ENCODE results near the gene ZNF398.

ZNF398 gene

DNA sequence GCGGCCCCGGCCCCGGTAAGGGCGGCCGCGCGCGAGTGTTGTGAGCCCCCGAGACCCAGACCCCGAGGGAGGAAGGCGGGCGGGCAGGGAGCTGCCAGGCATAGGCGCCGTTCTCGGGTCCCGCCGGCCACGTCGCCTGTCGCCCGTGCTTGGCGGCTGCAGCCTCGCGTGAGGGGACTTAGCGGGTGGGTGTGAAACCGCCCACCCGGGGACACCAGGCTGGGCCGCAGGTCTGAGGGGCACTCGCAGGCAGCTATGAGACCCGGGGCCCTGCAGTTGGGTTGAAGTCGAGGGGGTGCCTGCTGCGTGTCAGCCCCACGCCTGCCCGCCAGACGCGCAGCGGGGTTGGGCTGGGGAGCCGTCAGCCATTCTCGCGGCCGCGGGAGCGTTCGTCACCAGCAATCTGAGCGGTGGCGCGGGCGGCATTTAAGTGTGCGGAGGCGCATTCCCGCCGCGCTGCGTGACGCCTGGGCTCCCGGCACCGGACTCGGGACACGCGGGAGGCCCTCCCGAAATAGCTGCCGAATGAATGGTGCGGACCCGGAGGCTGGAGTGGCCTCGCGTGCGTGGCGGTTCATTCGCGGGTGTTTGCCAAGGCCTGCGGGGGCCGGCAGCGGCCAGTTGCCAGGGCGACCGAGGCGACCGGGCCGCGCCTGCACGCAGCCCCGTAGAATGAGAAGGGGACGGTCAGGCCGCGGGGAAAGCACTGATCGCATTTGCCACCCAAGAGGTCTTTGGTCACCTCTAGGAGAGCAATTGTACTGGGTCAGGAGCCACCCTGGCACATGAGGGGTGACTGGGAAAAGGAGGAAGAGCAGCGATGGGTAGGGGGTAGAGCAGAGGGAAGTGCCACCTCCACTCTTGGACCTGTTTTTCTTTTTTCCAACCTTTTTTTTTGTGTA lies 750 bp downstream of the ZNF398 start:
- DNase-seq (ENCODE audit: extremely low read depth in 1 of 2, low read depth in 1 of 2): peak in 1 of 2 donors; percentile 42

DNA sequence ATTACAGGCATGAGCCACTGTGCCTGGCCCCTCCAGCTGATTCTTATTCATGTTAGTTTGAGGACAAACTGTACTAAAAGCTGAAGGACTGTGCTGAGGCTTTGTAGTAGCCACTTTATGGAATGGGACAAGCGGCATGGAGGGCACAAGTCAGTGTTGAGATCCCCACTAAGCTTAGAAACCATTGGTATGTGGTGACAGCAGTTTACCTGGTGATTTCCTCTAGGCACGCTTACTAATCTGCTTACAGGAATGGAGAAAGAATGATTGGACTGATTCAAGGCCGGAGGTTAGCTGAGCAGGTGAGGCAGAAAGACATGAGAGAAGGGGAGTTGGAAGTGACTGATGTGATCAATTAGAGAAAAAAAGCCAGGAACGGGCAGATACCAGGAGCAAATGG lies 3.7 kb downstream of the ZNF398 start:
- DNase-seq (ENCODE audit: extremely low read depth in 1 of 2, low read depth in 1 of 2): no peak

DNA sequence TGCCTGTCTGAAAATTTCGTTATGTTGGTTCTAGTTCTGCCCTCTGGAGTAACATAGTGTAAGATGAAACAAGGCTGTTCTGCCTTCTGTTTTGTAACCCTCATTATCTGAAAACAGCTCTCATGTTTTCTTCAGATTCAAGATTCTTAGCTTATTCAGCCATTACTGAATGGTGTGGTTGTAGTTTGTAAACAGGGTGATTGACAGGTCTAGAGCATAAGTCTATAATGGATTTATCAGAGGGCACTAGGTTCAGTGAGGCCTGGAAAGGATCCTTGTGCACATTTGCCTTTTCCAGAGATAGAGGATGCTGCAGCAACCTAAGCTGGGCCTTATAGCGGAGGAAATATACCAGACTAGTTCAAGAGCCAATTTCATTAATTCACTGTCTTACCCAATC lies 6.1 kb downstream of the ZNF398 start:
- DNase-seq (ENCODE audit: extremely low read depth in 1 of 2, low read depth in 1 of 2): no peak

DNA sequence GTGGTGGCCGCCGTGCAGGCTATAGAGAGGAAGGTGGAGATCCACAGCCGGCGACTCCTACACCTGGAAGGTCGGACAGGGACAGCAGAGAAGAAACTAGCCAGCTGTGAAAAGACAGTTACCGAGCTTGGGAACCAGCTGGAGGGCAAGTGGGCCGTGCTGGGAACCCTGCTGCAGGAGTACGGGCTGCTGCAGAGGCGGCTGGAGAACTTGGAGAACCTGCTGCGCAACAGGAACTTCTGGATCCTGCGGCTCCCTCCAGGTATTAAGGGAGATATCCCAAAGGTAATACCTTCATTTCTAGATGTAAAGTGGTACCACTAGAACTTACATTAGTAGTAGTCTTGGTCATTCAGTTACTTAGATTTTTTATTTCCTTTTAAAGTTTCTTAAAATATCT lies 6.8 kb downstream of the ZNF398 start:
- no peak for DNase-seq (ENCODE audit: extremely low read depth in 1 of 2, low read depth in 1 of 2)

DNA sequence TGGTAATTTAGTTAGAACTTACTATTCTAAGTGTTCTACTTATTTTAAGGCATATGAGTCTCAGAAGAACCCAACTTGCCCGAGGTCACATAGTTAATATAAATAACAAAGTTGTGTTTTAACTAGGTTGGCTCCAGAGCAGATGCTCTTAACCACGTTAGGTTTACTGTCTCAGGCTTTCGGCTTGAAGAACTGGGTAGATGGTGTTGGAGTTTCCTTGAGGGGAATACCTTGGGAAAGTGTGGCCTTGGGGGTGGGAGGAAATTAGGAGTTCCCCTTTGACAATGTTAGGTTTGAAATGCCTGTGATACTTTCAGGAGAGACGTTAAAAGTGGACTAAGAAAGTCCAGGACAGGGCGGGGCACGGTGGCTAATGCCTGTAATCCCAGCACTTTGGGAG lies 9.6 kb downstream of the ZNF398 start:
- no peak for DNase-seq (ENCODE audit: extremely low read depth in 1 of 2, low read depth in 1 of 2)

DNA sequence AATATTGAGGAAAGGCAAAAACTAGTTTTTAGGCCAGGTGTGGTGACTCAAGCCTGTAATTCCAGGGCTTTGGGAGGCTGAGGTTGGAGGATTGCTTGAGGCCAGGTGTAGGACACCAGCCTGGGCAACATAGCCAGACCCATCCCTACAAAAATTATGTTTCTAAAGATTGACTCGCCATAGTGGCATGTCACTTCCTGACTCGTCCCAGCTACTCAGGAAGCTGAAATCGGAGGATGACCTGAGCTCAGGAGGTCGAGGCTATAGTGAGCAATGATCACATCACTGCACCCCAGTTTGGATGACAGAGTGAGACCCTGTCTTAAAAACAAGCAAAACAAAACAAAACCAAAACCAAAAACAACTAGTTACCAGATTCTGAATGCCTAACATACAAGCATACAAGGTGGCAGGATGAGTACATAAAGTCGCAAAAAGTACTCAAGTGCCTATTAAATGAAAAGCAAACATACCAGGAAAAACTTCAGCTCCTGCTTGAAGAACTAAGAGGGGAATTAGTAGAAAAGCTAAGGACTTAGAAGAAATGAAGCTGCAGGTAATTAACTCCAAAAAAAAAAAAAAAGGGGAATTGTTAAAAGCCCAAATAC lies 14.1 kb downstream of the ZNF398 start:
- DNase-seq (ENCODE audit: extremely low read depth in 1 of 2, low read depth in 1 of 2): no peak

DNA sequence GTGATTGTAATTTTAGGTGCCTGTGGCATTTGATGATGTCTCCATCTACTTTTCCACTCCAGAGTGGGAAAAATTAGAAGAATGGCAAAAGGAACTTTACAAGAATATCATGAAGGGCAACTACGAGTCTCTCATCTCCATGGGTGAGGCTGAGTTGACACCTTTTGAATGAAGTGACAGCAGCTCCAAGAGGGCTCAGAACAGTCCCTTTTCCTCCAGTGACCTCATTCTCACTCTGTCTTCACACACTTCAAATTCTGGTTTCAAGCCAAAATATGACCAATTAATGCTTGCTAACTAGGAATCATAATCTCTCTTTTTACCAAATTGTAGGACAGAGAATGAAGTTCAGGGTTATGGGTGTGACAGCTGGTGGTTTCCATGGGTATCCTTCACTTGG lies 18.9 kb downstream of the ZNF398 start:
- DNase-seq (ENCODE audit: extremely low read depth in 1 of 2, low read depth in 1 of 2): no peak

DNA sequence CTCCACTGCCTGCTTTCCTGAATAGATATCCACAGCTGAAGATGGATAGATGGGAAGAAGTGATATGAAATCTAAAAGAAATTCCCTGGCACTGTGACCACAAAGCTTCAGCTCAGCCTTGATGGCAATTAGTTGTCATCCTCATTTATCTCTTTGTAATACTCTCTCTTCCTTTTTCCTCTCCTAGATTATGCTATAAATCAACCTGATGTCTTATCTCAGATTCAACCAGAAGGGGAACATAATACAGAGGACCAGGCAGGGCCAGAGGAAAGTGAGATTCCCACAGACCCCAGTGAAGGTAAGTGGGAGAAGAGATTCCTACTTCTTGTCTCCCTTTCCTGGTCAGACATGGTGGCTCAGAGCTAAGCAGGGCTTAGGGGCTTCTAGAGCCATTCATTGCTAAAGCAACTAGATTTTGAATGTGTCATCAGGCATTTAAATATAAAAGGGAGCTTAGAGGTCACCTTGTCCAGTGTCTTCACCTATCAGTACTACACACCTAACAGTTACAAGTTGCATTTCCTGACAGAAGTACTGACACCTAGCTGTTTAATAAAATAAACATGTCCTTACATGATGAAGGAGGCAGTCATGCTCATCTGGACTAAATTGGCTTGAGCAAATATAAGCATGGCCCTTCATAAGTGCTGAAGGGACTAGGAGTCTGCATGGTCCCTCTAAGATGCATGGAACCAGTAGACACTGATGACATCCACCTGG lies 19.5 kb downstream of the ZNF398 start:
- DNase-seq (ENCODE audit: extremely low read depth in 1 of 2, low read depth in 1 of 2): no peak

DNA sequence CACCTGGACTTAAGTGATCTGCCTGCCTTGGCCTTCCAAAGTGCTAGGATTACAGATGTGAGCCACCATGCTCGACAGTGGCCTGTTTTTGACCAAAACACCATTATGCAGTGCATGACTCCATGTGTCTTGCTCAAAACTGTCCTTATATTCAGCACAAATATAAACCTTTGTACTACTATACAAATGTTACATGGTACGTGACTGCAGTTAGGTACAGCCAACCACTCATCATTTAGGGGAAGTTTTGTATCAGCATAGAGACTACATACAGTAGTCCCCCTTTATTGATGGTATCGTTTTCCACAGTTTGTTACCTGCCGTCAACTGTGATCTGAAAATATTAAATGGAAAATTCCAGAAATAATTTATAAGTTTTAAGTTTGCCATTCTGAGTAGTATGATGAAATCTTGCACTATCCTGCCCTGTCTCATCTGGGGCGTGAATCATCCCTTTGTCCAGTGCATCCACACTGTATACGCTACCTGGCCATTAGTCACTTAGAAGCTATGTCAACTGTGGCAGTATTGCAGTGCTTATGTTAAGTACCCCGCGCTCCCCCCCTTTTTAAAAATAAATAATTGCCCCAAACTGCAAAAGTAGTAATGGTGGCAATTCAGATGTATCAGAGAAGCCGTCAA lies 24.8 kb downstream of the ZNF398 start:
- DNase-seq (ENCODE audit: extremely low read depth in 1 of 2, low read depth in 1 of 2): no peak

DNA sequence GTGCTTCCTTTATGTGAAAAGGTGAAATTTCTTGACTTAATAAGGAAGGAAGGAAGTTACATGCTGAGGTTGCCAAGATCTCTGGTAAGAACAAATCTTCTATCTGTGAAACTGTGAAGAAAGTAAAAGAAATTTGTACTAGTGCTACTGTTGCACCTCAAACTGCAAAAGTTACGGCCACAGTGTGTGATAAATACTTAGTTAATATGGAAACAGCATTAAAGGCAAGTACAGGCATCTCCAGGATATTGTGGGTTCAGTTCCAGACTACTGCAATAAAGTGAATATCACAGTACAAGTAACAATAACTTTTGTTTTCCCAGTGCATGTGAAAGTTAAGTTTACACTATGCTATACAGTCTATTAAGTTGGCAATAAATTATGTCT lies 25.3 kb downstream of the ZNF398 start:
- DNase-seq (ENCODE audit: extremely low read depth in 1 of 2, low read depth in 1 of 2): no peak

DNA sequence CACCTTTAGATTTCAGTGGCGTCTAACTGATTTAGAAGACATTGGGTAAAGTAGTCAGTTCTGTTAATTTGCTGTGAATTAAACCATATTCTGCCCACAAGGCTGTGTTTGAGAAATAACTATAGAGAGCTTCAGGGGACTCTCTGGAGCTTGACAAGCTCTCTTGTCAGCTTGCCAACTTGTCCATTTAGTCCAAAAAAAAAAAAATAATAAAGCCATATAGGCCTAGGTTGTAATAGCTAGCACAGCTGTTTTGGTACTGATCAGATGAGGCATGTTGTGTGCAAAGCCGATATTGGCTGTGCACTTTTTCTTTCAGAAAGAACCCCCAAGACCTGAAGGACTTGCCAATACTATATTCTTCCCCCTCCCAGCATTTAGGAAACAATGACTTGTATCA lies 27.9 kb downstream of the ZNF398 start:
- no peak for DNase-seq (ENCODE audit: extremely low read depth in 1 of 2, low read depth in 1 of 2)

DNA sequence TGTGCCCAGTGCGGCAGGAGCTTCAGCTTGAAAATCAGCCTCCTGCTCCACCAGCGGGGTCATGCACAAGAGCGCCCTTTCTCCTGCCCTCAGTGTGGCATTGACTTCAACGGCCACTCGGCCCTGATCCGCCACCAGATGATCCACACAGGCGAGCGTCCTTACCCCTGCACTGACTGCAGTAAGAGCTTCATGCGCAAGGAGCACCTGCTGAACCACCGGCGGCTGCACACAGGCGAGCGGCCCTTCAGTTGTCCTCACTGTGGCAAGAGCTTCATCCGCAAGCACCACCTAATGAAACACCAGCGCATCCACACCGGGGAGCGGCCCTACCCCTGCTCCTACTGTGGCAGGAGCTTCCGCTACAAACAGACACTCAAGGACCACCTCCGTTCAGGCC lies 32.0 kb downstream of the ZNF398 start:
- DNase-seq (ENCODE audit: extremely low read depth in 1 of 2, low read depth in 1 of 2): no peak

DNA sequence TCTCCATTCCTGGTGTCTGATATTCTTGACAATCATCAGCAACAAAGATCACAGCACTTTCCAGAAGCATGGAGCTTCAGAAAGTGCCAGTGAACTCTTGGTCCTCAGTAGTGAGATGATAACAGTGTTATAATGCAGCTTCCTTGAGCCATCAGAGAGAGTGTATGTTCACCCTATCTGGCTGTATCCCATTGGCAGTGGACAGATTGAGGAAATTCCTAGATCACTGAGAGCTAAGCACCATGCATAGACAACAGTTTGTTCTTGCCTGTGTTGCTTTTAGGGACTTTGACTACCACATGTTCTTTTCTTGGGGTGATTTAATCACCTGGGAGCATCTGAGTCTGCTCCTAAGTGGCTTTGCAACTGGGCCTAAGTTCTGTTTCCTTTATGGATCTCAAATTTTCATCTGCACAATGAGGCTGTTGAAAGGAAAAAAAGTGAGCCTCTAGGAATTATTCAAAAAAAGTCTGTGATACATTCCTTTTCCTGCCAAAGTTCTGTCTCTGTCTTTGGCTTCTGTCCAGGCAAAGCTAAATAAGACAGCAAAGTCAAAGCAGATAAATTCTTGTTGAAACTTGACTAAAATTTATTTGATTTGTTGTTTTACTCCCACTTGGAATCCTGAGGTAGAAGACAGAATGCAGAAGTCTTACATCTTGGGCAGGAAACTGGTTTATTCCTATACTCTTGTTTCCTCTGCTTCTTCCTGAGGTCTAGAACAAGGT lies 33.6 kb downstream of the ZNF398 start:
- no peak for DNase-seq (ENCODE audit: extremely low read depth in 1 of 2, low read depth in 1 of 2)

DNA sequence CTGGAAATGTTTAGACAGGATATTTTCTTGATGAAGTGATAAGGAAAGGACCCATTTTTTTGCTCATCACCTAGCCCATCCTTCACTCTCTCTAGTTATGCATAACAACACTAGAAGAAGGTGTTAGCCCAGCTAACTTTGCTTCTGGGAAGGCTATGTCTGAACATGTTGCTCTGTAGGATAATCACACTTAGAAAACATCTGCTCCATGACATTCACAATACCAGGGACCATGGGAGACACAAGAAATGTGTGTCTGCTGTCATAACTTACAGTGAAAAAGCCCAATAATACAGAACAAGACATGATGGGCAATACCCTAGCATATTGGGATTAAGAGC lies 34.2 kb downstream of the ZNF398 start:
- no peak for DNase-seq (ENCODE audit: extremely low read depth in 1 of 2, low read depth in 1 of 2)

DNA sequence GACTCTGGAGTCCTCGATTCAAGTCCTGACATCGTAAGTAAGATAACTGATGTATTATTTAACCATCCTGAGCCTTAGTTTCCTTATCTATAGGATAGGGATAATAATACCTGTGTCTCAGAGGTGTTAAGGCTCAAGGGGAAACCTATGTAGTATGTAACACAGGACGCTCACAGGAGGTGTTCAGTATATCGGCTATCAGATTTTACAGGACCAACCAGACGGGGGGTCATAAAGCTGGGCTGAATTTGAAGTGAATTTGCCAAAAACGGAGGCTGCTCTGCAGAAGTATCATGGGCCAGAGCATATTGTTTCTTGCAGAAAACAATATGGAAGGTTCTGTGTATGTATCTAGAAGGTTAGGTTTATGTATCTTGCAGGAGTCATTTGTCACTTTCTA lies 37.0 kb downstream of the ZNF398 start:
- no peak for DNase-seq (ENCODE audit: extremely low read depth in 1 of 2, low read depth in 1 of 2)

DNA sequence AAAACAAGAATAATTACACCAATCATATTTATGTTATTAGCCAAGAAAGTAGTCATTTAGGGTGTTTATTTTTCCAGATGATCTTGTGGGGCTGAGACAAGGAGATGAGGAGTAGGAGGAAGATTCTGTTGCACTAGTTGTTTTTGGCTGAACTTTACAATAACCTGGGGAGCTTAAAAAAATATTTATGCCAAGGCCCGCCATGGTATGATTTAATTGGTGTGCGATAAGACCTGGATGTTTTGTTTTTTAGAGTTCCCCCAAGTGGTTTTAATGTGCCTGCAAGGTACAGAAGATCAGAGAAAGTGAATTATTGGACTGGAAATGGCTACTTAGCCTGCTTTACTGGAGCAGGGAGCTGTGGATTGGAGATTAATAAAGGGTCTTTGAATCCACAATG lies 41.0 kb downstream of the ZNF398 start:
- no peak for DNase-seq (ENCODE audit: extremely low read depth in 1 of 2, low read depth in 1 of 2)

DNA sequence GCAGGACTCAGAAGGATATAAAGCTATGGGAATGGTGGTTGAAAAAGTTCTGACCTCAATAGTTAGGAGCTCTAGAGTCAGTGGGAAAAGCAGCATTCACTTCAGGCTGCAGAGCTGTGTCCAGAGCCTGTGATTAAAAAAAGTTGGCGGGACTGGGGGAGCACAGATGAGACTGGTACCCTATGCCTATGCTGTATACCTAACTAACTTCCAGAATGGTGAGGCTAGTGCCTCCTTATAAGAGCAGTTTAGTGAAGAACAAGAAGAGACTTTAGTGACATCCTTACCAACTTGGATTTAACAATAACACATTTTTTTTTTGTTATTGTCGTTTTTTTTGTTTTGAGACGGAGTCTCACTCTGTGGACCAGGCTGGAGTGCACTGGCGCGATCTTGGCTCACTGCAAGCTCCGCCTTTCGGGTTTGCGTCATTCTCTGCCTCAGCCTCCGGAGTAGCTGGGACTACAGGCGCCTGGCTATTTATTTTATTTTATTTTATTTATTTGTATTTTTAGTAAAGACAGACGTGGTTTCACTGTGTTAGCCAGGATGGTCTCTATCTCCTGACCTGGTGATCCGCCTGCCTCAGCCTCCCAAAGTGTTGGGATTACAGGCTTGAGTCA lies 41.5 kb downstream of the ZNF398 start:
- DNase-seq (ENCODE audit: extremely low read depth in 1 of 2, low read depth in 1 of 2): no peak

DNA sequence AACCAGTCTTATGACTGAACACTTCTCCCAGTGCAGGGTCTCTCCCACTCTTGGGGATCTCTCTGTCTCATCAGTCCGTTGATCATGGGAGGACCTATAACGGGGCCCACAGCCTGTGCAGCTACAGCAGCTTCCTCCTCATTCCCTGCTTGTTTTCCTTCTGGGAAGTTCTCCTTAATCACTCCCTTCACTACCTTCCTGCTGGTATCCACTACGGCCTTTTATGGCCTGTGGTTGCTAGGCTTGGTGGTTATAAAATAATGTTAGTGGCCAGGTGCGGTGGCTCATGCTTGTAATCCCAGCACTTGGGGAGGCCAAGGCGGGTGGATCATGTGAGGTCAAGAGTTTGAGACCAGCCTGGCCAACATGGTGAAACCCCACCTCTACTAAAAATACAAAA lies 44.6 kb downstream of the ZNF398 start:
- DNase-seq (ENCODE audit: extremely low read depth in 1 of 2, low read depth in 1 of 2): no peak

DNA sequence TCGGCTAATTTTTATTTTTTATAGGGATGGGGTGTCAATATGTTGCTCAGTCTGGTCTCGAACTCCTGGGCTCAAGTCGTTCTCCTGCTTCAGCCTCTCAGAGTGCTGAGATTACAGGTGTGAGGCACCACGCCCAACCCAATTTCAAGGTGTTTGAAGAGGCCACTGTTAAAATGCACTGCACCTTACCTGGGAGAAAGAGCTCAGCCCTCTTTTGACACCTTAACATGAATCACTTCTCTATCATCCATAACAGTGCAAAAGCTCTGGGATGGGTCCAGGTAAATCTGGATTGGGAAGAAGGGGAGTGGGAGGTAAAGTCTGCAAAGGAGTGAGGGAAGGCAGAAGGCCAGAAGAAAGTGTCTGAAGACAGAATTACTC lies 47.5 kb downstream of the ZNF398 start:
- DNase-seq (ENCODE audit: extremely low read depth in 1 of 2, low read depth in 1 of 2): no peak

All from activated CD8-positive, alpha-beta memory T cell treated with anti-CD3 and anti-CD28 coated beads for 1 hour (primary cell).